WTC11 (cell line): ENCODE data around the gene GPR65. TPM values are rescaled to one million over a fixed set of nuclear protein-coding genes. Genes with fewer than 3 reads are reported as not detected.

ENCODE experiments used
- ATAC-seq: fragments of 200-7000 bp; cut with Tn5 transposase; 2 replicates; pipeline ENCODE4 v1.10.0; 2021; ENCODE audit warnings: mild to moderate bottlenecking, moderate library complexity
- CTCF ChIA-PET: fragments of 300-600 bp; sonication (Branson Sonifier 250); formaldehyde crosslinking; loops from one replicate; lab custom pipeline; 2021; ENCODE audit warnings: antibody characterized with exemption; lab: Charles Lee
- POLR2A ChIA-PET: fragments of 350-600 bp; sonication (Branson Sonifier 250); formaldehyde crosslinking; loops from one replicate; lab custom pipeline; 2021; ENCODE audit warnings: antibody characterized with exemption; lab: Charles Lee
- DNase-seq: peaks from one replicate; pipeline ENCODE4 v3.0.0; 2021; ENCODE audit warnings: low spot score
- H3K27ac Mint-ChIP-seq: 2 replicates; pipeline ENCODE4 v1.8.0; 2021; ENCODE audit warnings: mixed read lengths
- H3K27me3 Mint-ChIP-seq: 2 replicates; pipeline ENCODE4 v1.8.0; 2021; ENCODE audit warnings: low read depth, mild to moderate bottlenecking, moderate library complexity, mixed read lengths
- H3K36me3 Mint-ChIP-seq: 2 replicates; pipeline ENCODE4 v1.8.0; 2021; ENCODE audit warnings: mixed read lengths
- H3K4me1 Mint-ChIP-seq: 2 replicates; pipeline ENCODE4 v1.8.0; 2022; ENCODE audit warnings: mixed read lengths
- H3K4me3 Mint-ChIP-seq: 2 replicates; pipeline ENCODE4 v1.8.0; 2021; ENCODE audit warnings: mild to moderate bottlenecking, moderate library complexity, mixed read lengths
- H3K9me3 Mint-ChIP-seq: 2 replicates; pipeline ENCODE4 v1.8.0; 2021; ENCODE audit warnings: mixed read lengths
- ATF1 ChIP-seq: sonication (generic); formaldehyde crosslinking; IDR thresholded peaks from 2 replicates; pipeline ENCODE4 v1.8.1; 2023; ENCODE audit warnings: mild to moderate bottlenecking, moderate library complexity, missing genetic modification reagents
- CBFB ChIP-seq: sonication (generic); formaldehyde crosslinking; IDR thresholded peaks from 2 replicates; pipeline ENCODE4 v1.8.1; 2022; ENCODE audit warnings: mild to moderate bottlenecking, low read depth, missing genetic modification reagents
- IRF2 ChIP-seq: sonication (generic); formaldehyde crosslinking; IDR thresholded peaks from 2 replicates; pipeline ENCODE4 v1.8.0; 2022; ENCODE audit warnings: low read depth, missing genetic modification reagents, borderline replicate concordance
- MXD4 ChIP-seq: fragments of 250-450 bp; sonication (Bioruptor Pico); IDR thresholded peaks from 2 replicates; pipeline ENCODE4 v1.8.0; 2021; ENCODE audit warnings: mild to moderate bottlenecking, moderate library complexity, borderline replicate concordance
- NR3C1 ChIP-seq: sonication (generic); formaldehyde crosslinking; conservative IDR thresholded peaks from 2 replicates; pipeline ENCODE4 v1.8.1; 2023; ENCODE audit warnings: low read depth, mild to moderate bottlenecking, missing genetic modification reagents
- OVOL2 ChIP-seq: fragments of 250-450 bp; sonication (Bioruptor Pico); IDR thresholded peaks from 2 replicates; pipeline ENCODE4 v1.9.0; 2021; ENCODE audit warnings: mild to moderate bottlenecking, borderline replicate concordance
- TCF7 ChIP-seq: sonication (generic); formaldehyde crosslinking; IDR thresholded peaks from 2 replicates; pipeline ENCODE4 v1.8.0; 2022; ENCODE audit warnings: mild to moderate bottlenecking, low read depth, missing genetic modification reagents, moderate library complexity
- ZBTB21 ChIP-seq: sonication (generic); formaldehyde crosslinking; IDR thresholded peaks from 2 replicates; pipeline ENCODE4 v1.8.1; 2023; ENCODE audit warnings: mild to moderate bottlenecking, missing genetic modification reagents, borderline replicate concordance
- ZNF232 ChIP-seq: sonication (generic); formaldehyde crosslinking; IDR thresholded peaks from 2 replicates; pipeline ENCODE4 v1.8.0; 2022; ENCODE audit warnings: mild to moderate bottlenecking, missing genetic modification reagents
- ZNF263 ChIP-seq: sonication (generic); formaldehyde crosslinking; IDR thresholded peaks from 2 replicates; pipeline ENCODE4 v1.8.1; 2022; ENCODE audit warnings: low read depth, mild to moderate bottlenecking, moderate library complexity, missing genetic modification reagents
- ZNF671 ChIP-seq: fragments of 250-450 bp; sonication (Bioruptor Pico); IDR thresholded peaks from 2 replicates; pipeline ENCODE4 v1.8.0; 2021; ENCODE audit warnings: mild to moderate bottlenecking
- total RNA-seq: library from RNA; stranded (reverse); gene quantifications from 3 replicates; pipeline ENCODE4 v1.2.3, GENCODE V29; 2021
- TF ChIP-seq, protein P1 (sequence below): sonication (generic); formaldehyde crosslinking; IDR thresholded peaks from 2 replicates; pipeline ENCODE4 v1.8.1; 2022; ENCODE audit warnings: missing genetic modification reagents, borderline replicate concordance
- TF ChIP-seq, protein P2 (sequence below): sonication (generic); formaldehyde crosslinking; IDR thresholded peaks from 2 replicates; pipeline ENCODE4 v1.8.0; 2023; ENCODE audit warnings: missing genetic modification reagents, mild to moderate bottlenecking, borderline replicate concordance
- TF ChIP-seq, protein P3 (sequence below): sonication (generic); formaldehyde crosslinking; IDR thresholded peaks from 2 replicates; pipeline ENCODE4 v1.8.1; 2023; ENCODE audit warnings: mild to moderate bottlenecking, missing genetic modification reagents, moderate library complexity
- TF ChIP-seq, protein P4 (sequence below): sonication (generic); formaldehyde crosslinking; IDR thresholded peaks from 2 replicates; pipeline ENCODE4 v1.8.0; 2022; ENCODE audit warnings: mild to moderate bottlenecking, missing genetic modification reagents
- TF ChIP-seq, protein P5 (sequence below): sonication (generic); formaldehyde crosslinking; conservative IDR thresholded peaks from 2 replicates; pipeline ENCODE4 v1.8.1; 2023; ENCODE audit warnings: mild to moderate bottlenecking, low read depth, missing genetic modification reagents, moderate library complexity
- TF ChIP-seq, protein P6 (sequence below): fragments of 250-450 bp; sonication (Bioruptor Pico); IDR thresholded peaks from 2 replicates; pipeline ENCODE4 v1.9.0; 2021; ENCODE audit warnings: moderate library complexity, mild to moderate bottlenecking, inconsistent platforms, borderline replicate concordance
- TF ChIP-seq, protein P7 (sequence below): sonication (generic); formaldehyde crosslinking; IDR thresholded peaks from 2 replicates; pipeline ENCODE4 v1.8.1; 2023; ENCODE audit warnings: mild to moderate bottlenecking, missing genetic modification reagents
- TF ChIP-seq, protein P8 (sequence below): sonication (generic); formaldehyde crosslinking; IDR thresholded peaks from 2 replicates; pipeline ENCODE4 v1.8.1; 2022; ENCODE audit warnings: low read depth, missing genetic modification reagents, borderline replicate concordance

GPR65 gene
- total RNA-seq, 1 experiment from 2014 or later = not detected

DNA sequence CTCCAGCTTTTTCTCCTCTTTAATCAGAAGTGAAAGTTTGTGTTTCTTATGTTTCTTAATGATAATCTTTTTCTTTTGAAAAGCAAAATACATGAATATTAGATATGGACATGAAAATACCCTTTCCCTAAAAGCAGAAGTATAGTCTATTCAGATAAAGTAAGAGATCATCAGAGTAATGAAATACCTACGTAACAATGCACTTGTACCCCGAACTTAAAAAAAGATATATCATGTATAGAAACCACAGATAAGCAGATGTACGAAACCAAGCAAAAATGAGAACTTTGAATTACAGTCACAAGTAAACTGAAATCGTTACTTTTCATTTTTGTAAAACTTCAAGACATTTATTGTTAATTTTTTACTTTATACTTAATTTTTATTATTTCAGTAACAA lies 1.5 kb upstream of the GPR65 start (continued):
- TF ChIP-seq, protein P1, sequence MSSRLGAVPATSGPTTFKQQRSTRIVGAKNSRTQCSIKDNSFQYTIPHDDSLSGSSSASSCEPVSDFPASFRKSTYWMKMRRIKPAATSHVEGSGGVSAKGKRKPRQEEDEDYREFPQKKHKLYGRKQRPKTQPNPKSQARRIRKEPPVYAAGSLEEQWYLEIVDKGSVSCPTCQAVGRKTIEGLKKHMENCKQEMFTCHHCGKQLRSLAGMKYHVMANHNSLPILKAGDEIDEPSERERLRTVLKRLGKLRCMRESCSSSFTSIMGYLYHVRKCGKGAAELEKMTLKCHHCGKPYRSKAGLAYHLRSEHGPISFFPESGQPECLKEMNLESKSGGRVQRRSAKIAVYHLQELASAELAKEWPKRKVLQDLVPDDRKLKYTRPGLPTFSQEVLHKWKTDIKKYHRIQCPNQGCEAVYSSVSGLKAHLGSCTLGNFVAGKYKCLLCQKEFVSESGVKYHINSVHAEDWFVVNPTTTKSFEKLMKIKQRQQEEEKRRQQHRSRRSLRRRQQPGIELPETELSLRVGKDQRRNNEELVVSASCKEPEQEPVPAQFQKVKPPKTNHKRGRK = no peak
- no peak for TF ChIP-seq ZBTB21 (CRISPR knock-in tag)
- no peak for TF ChIP-seq OVOL2
- no peak for TF ChIP-seq MXD4 (CRISPR knock-in tag)
- TF ChIP-seq, protein P2, sequence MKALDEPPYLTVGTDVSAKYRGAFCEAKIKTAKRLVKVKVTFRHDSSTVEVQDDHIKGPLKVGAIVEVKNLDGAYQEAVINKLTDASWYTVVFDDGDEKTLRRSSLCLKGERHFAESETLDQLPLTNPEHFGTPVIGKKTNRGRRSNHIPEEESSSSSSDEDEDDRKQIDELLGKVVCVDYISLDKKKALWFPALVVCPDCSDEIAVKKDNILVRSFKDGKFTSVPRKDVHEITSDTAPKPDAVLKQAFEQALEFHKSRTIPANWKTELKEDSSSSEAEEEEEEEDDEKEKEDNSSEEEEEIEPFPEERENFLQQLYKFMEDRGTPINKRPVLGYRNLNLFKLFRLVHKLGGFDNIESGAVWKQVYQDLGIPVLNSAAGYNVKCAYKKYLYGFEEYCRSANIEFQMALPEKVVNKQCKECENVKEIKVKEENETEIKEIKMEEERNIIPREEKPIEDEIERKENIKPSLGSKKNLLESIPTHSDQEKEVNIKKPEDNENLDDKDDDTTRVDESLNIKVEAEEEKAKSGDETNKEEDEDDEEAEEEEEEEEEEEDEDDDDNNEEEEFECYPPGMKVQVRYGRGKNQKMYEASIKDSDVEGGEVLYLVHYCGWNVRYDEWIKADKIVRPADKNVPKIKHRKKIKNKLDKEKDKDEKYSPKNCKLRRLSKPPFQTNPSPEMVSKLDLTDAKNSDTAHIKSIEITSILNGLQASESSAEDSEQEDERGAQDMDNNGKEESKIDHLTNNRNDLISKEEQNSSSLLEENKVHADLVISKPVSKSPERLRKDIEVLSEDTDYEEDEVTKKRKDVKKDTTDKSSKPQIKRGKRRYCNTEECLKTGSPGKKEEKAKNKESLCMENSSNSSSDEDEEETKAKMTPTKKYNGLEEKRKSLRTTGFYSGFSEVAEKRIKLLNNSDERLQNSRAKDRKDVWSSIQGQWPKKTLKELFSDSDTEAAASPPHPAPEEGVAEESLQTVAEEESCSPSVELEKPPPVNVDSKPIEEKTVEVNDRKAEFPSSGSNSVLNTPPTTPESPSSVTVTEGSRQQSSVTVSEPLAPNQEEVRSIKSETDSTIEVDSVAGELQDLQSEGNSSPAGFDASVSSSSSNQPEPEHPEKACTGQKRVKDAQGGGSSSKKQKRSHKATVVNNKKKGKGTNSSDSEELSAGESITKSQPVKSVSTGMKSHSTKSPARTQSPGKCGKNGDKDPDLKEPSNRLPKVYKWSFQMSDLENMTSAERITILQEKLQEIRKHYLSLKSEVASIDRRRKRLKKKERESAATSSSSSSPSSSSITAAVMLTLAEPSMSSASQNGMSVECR (CRISPR knock-in tag) = no peak

DNA sequence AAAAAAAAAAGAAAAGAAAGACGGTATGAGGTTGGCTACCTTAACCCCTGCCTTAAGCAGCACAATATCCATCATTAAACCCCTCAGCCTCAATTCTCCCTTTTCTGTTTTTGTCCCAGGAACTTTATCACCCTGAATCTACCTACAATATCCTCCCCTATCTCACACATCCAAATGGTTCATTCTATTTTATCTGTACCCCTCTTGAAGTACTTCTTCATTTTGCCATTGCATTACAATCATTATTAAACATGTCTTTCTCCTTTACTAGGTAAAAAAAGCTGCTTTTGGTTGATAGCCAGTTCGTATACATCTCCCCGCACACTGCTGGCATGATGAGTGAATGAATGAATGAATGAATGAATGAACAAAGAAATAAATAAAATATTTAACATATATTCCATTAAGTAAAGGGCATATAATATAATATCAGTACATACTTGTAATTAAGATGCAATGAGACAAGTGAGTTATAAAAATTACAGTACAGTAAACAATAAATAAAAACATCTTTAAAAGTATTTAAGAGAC lies 364 bp upstream of the GPR65 start:
- no peaks in the 10 kb centered on the region for H3K27me3 Mint-ChIP-seq
- no peak overlapping the region for H3K27ac Mint-ChIP-seq

More for the DNA sequence above, 364 bp upstream of the GPR65 start:
- ChIA-PET POLR2A (no interaction called here), CTCF (no interaction called here)
- no peaks in the 10 kb centered on the region for H3K36me3 Mint-ChIP-seq
- TF ChIP-seq, protein P3, sequence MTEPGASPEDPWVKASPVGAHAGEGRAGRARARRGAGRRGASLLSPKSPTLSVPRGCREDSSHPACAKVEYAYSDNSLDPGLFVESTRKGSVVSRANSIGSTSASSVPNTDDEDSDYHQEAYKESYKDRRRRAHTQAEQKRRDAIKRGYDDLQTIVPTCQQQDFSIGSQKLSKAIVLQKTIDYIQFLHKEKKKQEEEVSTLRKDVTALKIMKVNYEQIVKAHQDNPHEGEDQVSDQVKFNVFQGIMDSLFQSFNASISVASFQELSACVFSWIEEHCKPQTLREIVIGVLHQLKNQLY (CRISPR knock-in tag) = no peak
- TF ChIP-seq, protein P4, sequence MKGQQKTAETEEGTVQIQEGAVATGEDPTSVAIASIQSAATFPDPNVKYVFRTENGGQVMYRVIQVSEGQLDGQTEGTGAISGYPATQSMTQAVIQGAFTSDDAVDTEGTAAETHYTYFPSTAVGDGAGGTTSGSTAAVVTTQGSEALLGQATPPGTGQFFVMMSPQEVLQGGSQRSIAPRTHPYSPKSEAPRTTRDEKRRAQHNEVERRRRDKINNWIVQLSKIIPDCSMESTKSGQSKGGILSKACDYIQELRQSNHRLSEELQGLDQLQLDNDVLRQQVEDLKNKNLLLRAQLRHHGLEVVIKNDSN (CRISPR knock-in tag) = no peak
- TF ChIP-seq CBFB (CRISPR knock-in tag) (no peak), ZNF263 (no peak), IRF2 (CRISPR knock-in tag) (no peak), TCF7 (CRISPR knock-in tag) (no peak), ZBTB21 (CRISPR knock-in tag) (no peak), NR3C1 (CRISPR knock-in tag) (no peak), ATF1 (CRISPR knock-in tag) (no peak), ZNF232 (no peak), ZNF671 (CRISPR knock-in tag) (no peak)
- TF ChIP-seq, protein P5, sequence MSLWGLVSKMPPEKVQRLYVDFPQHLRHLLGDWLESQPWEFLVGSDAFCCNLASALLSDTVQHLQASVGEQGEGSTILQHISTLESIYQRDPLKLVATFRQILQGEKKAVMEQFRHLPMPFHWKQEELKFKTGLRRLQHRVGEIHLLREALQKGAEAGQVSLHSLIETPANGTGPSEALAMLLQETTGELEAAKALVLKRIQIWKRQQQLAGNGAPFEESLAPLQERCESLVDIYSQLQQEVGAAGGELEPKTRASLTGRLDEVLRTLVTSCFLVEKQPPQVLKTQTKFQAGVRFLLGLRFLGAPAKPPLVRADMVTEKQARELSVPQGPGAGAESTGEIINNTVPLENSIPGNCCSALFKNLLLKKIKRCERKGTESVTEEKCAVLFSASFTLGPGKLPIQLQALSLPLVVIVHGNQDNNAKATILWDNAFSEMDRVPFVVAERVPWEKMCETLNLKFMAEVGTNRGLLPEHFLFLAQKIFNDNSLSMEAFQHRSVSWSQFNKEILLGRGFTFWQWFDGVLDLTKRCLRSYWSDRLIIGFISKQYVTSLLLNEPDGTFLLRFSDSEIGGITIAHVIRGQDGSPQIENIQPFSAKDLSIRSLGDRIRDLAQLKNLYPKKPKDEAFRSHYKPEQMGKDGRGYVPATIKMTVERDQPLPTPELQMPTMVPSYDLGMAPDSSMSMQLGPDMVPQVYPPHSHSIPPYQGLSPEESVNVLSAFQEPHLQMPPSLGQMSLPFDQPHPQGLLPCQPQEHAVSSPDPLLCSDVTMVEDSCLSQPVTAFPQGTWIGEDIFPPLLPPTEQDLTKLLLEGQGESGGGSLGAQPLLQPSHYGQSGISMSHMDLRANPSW = no peak
- TF ChIP-seq, protein P6, sequence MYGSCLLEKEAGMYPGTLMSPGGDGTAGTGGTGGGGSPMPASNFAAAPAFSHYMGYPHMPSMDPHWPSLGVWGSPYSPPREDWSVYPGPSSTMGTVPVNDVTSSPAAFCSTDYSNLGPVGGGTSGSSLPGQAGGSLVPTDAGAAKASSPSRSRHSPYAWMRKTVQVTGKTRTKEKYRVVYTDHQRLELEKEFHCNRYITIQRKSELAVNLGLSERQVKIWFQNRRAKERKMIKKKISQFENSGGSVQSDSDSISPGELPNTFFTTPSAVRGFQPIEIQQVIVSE (CRISPR knock-in tag) = no peak
- TF ChIP-seq, protein P7, sequence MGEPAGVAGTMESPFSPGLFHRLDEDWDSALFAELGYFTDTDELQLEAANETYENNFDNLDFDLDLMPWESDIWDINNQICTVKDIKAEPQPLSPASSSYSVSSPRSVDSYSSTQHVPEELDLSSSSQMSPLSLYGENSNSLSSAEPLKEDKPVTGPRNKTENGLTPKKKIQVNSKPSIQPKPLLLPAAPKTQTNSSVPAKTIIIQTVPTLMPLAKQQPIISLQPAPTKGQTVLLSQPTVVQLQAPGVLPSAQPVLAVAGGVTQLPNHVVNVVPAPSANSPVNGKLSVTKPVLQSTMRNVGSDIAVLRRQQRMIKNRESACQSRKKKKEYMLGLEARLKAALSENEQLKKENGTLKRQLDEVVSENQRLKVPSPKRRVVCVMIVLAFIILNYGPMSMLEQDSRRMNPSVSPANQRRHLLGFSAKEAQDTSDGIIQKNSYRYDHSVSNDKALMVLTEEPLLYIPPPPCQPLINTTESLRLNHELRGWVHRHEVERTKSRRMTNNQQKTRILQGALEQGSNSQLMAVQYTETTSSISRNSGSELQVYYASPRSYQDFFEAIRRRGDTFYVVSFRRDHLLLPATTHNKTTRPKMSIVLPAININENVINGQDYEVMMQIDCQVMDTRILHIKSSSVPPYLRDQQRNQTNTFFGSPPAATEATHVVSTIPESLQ (CRISPR knock-in tag) = no peak
- TF ChIP-seq, protein P8, sequence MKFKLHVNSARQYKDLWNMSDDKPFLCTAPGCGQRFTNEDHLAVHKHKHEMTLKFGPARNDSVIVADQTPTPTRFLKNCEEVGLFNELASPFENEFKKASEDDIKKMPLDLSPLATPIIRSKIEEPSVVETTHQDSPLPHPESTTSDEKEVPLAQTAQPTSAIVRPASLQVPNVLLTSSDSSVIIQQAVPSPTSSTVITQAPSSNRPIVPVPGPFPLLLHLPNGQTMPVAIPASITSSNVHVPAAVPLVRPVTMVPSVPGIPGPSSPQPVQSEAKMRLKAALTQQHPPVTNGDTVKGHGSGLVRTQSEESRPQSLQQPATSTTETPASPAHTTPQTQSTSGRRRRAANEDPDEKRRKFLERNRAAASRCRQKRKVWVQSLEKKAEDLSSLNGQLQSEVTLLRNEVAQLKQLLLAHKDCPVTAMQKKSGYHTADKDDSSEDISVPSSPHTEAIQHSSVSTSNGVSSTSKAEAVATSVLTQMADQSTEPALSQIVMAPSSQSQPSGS (CRISPR knock-in tag) = no peak
- TF ChIP-seq, all 79 proteins: peak for 0
- no peak for ATAC-seq
- Mint-ChIP-seq H3K4me3 (no peak overlapping the region), H3K9me3 (no peaks in the 10 kb centered on the region), H3K4me1 (peaks cover 8% of the 10 kb centered on the region)
- DNase-seq = no peak
